AG09319 (cell line): Measurements from ENCODE around the gene BCAS3.
"Not testable (repeated sequence)": the region's sequence is repeated elsewhere in the genome, so short reads cannot be mapped to it uniquely, and the experiment has no call there.

Experiments used
- DNase-seq: peaks from one replicate; pipeline ENCODE4 v3.0.0-alpha.2; 2010; ENCODE audit warnings: low read depth; ENCODE audit errors: extremely low read depth
- CTCF ChIP-seq: IDR thresholded peaks from 2 replicates; pipeline ENCODE4 v1.5.1; 2011; ENCODE audit warnings: low read depth, mild to moderate bottlenecking, inconsistent platforms, low read length, moderate library complexity

The BCAS3 gene

GRCh38 chr17:60767744-60768308 lies 90.2 kb downstream of the BCAS3 start:
- DNase-seq, result no peak
- no peak for TF ChIP-seq CTCF

- no peak for TF ChIP-seq CTCF
- DNase-seq, result no peak
Observed at GRCh38 chr17:60769327-60769726, 91.7 kb downstream of the BCAS3 start.

- no peak for TF ChIP-seq CTCF
- no peak for DNase-seq
Observed at GRCh38 chr17:60770946-60771422, 93.3 kb downstream of the BCAS3 start.

DNA sequence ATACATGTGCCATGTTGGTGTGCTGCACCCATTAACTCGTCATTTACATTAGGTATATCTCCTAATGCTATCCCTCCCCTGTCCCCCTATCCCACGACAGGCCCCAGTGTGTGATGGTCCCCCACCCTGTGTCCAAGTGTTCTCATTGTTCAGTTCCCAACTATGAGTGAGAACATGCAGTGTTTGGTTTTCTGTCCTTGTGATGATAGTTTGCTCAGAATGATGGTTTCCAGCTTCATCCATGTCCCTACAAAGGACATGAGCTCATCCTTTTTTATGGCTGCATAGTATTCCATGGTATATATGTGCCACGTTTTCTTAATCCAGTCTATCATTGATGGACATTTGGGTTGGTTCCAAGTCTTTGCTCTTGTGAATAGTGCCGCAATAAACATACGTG lies 94.0 kb downstream of the BCAS3 start:
- not testable (repeated sequence) for DNase-seq

- DNase-seq, result no peak
- TF ChIP-seq CTCF, result no peak
Observed at GRCh38 chr17:60773552-60773951, 95.9 kb downstream of the BCAS3 start.

DNA sequence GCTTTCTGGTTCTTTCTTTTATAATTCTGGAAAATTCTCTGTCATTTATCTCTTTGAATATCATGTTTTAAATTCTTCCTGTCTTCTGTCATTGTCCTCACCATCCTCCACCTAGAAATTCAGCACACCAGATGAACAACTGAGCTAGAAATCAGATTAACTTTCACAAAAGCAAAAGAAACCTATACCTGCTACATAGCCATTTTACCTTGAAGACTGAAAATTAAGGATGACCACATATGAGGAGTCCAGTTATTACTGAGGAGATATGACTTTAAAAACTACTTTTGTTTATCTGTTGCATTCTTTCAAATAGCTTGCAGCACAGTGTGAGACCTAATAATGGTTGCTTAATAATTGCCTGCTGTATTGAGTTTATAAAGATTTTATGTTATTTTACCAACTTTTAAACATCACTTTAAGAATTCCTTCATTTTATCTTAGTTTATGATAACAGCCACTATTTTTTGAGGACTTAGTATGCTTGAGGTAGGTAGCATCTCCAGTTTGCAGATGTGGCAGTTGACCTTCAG lies 104.3 kb downstream of the BCAS3 start:
- no peak for TF ChIP-seq CTCF

DNA sequence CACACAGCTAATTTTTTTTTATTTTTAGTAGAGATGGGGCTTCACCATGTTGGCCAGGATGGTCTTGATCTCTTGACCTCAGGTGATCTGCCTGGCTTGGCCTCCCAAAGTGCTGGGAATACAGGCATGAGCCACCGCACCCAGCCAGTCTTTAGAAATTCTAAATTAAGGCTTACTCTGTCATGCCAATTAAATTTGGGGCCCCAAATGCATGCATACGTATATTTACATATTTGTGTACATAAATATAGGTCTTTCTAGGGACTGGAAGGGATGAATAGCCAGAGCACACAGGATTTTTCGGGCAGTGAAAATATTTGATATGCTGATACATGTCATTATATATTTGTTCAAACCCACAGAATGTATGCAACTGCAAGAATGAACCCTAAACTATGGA lies 105.1 kb downstream of the BCAS3 start:
- TF ChIP-seq CTCF, result no peak
- no peak for DNase-seq

More for the DNA sequence above, 104.3 kb downstream of the BCAS3 start:
- no peak for DNase-seq

- TF ChIP-seq CTCF, result no peak
- no peak for DNase-seq
Observed at GRCh38 chr17:60790205-60790604, 112.6 kb downstream of the BCAS3 start.
